CD4-positive, alpha-beta T cell (primary cell): ENCODE measurements around the gene CPA4. TPM values are rescaled to one million over a fixed set of nuclear protein-coding genes. Genes with fewer than 3 reads are reported as not detected.

Source experiments
- ATAC-seq: fragments of 200-7000 bp; cut with Tn5 transposase; one replicate; pipeline ENCODE4 v1.10.0; 2022; ENCODE audit warnings: mild to moderate bottlenecking; ENCODE audit not compliant: poor library complexity
- CTCF ChIA-PET: fragments of 350-600 bp; sonication (Branson Sonifier 250); formaldehyde crosslinking; loops from one replicate; lab custom pipeline; 2021; ENCODE audit warnings: antibody characterized with exemption, inconsistent platforms; lab: Charles Lee
- POLR2A ChIA-PET: fragments of 350-600 bp; sonication (Branson Sonifier 250); formaldehyde crosslinking; loops from one replicate; lab custom pipeline; 2021; ENCODE audit warnings: antibody characterized with exemption, inconsistent platforms; lab: Charles Lee
- DNase-seq, 14 experiments: peaks; one replicate each; pipeline ENCODE4 v3.0.0-alpha.2; 2013 to 2020; ENCODE audit warnings: mixed read lengths in 2 of 14
- H3K27ac ChIP-seq, 2 donors: one replicate each; pipeline versions ENCODE4 v1.5.1 to v1.7.0; 2013; ENCODE audit warnings: low read length in 2 of 2, low read depth in 1 of 2, mild to moderate bottlenecking in 1 of 2
- H3K27me3 ChIP-seq, 2 experiments: 1 replicate in 1 of 2; 2 replicates in 1 of 2; pipeline versions ENCODE4 v1.6.1 to v1.7.0; 2013; ENCODE audit warnings: low read length in 2 of 2, control low read depth in 1 of 2, mild to moderate bottlenecking in 1 of 2, moderate library complexity in 1 of 2; ENCODE audit not compliant: insufficient read depth in 2 of 2, control insufficient read depth in 1 of 2
- H3K36me3 ChIP-seq: one replicate; pipeline ENCODE4 v1.6.1; 2013; ENCODE audit warnings: low read length, control low read depth; ENCODE audit not compliant: insufficient read depth
- H3K4me1 ChIP-seq: one replicate; pipeline ENCODE4 v1.6.1; 2013; ENCODE audit warnings: low read length, control low read depth; ENCODE audit not compliant: insufficient read depth
- H3K4me3 ChIP-seq: one replicate; pipeline ENCODE4 v1.5.1; 2013; ENCODE audit warnings: mild to moderate bottlenecking, low read length, moderate library complexity
- H3K9me3 ChIP-seq, 2 experiments: 1 replicate in 1 of 2; 2 replicates in 1 of 2; pipeline versions ENCODE4 v1.6.1 to v1.7.0; 2013; ENCODE audit warnings: low read length in 2 of 2, mild to moderate bottlenecking in 2 of 2, control low read depth in 1 of 2, moderate library complexity in 1 of 2; ENCODE audit not compliant: control insufficient read depth in 1 of 2, insufficient read depth in 1 of 2
- H3K27ac Mint-ChIP-seq: one replicate; pipeline ENCODE4 v1.8.0; 2020; ENCODE audit warnings: mixed read lengths
- H3K27me3 Mint-ChIP-seq: one replicate; pipeline ENCODE4 v1.8.0; 2021; ENCODE audit warnings: mixed read lengths
- H3K36me3 Mint-ChIP-seq: one replicate; pipeline ENCODE4 v1.8.0; 2021; ENCODE audit warnings: low read depth, mixed read lengths
- H3K4me1 Mint-ChIP-seq: one replicate; pipeline ENCODE4 v1.8.0; 2021; ENCODE audit warnings: low read depth, mixed read lengths
- H3K4me3 Mint-ChIP-seq: one replicate; pipeline ENCODE4 v1.8.0; 2020; ENCODE audit warnings: mild to moderate bottlenecking, mixed read lengths
- H3K9me3 Mint-ChIP-seq: one replicate; pipeline ENCODE4 v1.8.0; 2020; ENCODE audit warnings: mixed read lengths
- CTCF ChIP-seq: fragments of 200-600 bp; IDR thresholded peaks from one replicate; pipeline ENCODE4 v1.8.0; 2022; ENCODE audit warnings: antibody characterized with exemption, mild to moderate bottlenecking
- intact Hi-C, 2 experiments: fragments of 100-400 bp; cut with DNase I in 1 of 2; cut with micrococcal nuclease in 1 of 2; formaldehyde crosslinking; loops; one replicate each; pipeline versions ENCODE4 v1.15.1 to v1.9.0; 2023 to 2025; cut with DNase I, micrococcal nuclease
- total RNA-seq, 174 experiments: library from RNA in 2 of 174; stranded (reverse) in 2 of 174; gene quantifications; one replicate each; pipeline ENCODE4 v1.2.3 and lab custom pipeline; 2021 to 2026

The CPA4 gene
- total RNA-seq, 2 experiments from 2014 or later, result not detected

- Histone ChIP-seq H3K36me3 (no peaks in the 10 kb centered on the region), H3K27ac (no peak overlapping the region), H3K4me3 (no peak overlapping the region), H3K9me3 (no peaks in the 10 kb centered on the region), H3K27me3 (no peaks in the 10 kb centered on the region), H3K4me1 (no peaks in the 10 kb centered on the region)
- Mint-ChIP-seq H3K36me3 (no peaks in the 10 kb centered on the region), H3K9me3 (peaks cover 2% of the 10 kb centered on the region), H3K27ac (no peak overlapping the region), H3K4me1 (no peaks in the 10 kb centered on the region), H3K4me3 (no peak overlapping the region), H3K27me3 (no peaks in the 10 kb centered on the region)
- TF ChIP-seq CTCF, result no peak
- ChIA-PET POLR2A (no interaction called here), CTCF (no interaction called here)
- DNase-seq (no peak), ATAC-seq (no peak)
- intact Hi-C loops, result no loop called here
These were observed 4.1 kb upstream of the CPA4 start for GRCh38 chr7:130288829-130289228.

- Mint-ChIP-seq H3K4me3 (no peak overlapping the region), H3K27ac (no peak overlapping the region), H3K27me3 (no peaks in the 10 kb centered on the region), H3K36me3 (no peaks in the 10 kb centered on the region), H3K9me3 (peaks cover 2% of the 10 kb centered on the region), H3K4me1 (no peaks in the 10 kb centered on the region)
- intact Hi-C loops, result no loop called here
- no peak overlapping the region for H3K4me3 ChIP-seq
- no peak overlapping the region for H3K27ac ChIP-seq
- H3K36me3 ChIP-seq, result no peaks in the 10 kb centered on the region
- TF ChIP-seq CTCF, result no peak
- DNase-seq (no peak), ATAC-seq (no peak)
- no peaks in the 10 kb centered on the region for H3K27me3 ChIP-seq
- POLR2A ChIA-PET, result no interaction called here
- no peaks in the 10 kb centered on the region for H3K9me3 ChIP-seq
- no peaks in the 10 kb centered on the region for H3K4me1 ChIP-seq
- CTCF ChIA-PET, result no interaction called here
These were observed 3.5 kb upstream of the CPA4 start for GRCh38 chr7:130289478-130289877.

- ATAC-seq (no peak), DNase-seq (no peak)
- no peaks in the 10 kb centered on the region for H3K36me3 Mint-ChIP-seq
- Histone ChIP-seq H3K27me3 (no peaks in the 10 kb centered on the region), H3K36me3 (no peaks in the 10 kb centered on the region), H3K27ac (no peak overlapping the region), H3K4me3 (no peak overlapping the region), H3K9me3 (no peaks in the 10 kb centered on the region), H3K4me1 (no peaks in the 10 kb centered on the region)
- ChIA-PET CTCF (no interaction called here), POLR2A (no interaction called here)
- H3K9me3 Mint-ChIP-seq, result peaks cover 2% of the 10 kb centered on the region
- H3K27me3 Mint-ChIP-seq, result no peaks in the 10 kb centered on the region
- TF ChIP-seq CTCF, result no peak
- no peak overlapping the region for H3K4me3 Mint-ChIP-seq
- intact Hi-C loops, result no loop called here
- no peaks in the 10 kb centered on the region for H3K4me1 Mint-ChIP-seq
- no peak overlapping the region for H3K27ac Mint-ChIP-seq
These were observed 2.2 kb upstream of the CPA4 start for GRCh38 chr7:130290745-130291144.
